Measurements from ENCODE around the gene PPP1R1C.
A peak's percentile ranks its signal among the peaks of the same experiment; 100 is the strongest.

Gene PPP1R1C

DNA sequence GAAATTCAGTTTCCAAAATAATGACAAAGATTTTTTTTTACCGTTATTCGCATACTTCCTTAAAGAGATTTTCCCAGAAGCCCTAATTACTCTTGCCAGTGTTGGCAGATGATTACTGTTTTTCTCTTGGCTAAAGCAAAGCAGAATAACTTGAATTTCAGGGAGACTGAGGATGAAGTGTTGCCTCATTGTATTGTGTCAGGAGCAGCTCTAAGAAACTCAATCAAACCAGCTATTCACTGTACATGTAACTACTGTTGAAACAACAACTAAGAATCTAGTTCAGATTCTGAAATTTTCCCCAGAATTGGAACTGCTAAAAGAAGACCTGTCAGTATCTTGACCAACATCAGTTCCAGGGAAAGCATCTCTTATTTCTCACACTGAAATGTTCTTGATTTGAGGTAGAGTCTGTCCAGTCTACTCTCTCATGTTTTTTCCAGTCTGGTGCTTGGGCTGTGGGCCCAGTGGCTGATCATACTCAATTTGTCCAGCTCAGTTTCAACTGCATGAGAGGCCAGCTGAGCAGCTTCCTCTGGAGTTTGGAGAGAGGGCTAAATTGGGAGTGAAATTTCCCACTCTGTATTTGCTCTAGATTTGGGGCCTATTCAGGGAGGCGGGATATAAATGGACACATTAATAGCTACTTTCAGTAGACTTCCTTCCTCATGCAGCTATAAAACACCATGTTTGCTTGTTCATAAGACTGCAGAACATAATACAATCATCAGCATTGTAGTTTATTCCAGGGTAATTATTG, 78.5 kb downstream of the PPP1R1C start:
- DNase-seq, result no peak

GRCh38 chr2:182066400-182067087, 80.9 kb downstream of the PPP1R1C start:
- DNase-seq, result no peak

DNA sequence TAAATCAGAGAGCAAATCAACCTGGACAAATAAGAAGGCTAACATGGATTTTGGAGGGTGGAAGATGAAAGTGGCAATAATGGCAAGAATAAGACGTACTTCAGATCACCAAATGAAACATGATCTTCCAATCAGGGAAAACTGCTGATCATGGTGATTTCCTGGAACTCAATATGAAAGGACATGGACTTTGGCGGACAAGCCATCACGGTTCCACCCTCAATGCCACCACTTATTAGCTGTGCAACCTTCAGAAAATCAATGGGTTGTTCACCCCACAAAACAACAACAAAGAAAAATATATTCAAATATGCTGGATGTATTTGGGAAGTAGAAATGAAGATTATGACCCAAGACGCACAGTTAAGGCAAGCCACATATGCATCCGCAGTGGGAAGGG, 81.7 kb downstream of the PPP1R1C start:
- no peak for DNase-seq

- DNase-seq, result no peak
Observed at GRCh38 chr2:182068811-182069210, 83.2 kb downstream of the PPP1R1C start.

DNA sequence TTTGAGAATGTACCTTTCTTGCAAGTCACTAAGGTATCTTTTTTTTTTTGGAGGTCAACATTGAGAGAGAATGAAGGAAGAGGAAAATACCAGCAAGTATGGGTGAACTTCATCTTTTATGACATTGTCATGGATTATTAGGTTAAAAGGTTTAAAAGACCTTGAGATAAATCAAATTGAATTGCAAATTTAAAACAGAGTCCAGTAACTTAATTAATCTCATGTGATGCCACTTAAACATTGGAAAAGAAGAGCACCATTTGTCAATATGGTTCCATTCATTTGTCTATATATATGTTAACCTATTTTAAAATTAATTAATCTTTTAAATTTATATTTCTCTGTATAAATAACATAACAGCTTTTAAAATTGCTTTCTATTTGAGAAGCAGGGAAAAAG, 83.8 kb downstream of the PPP1R1C start:
- DNase-seq, result no peak

- no peak for DNase-seq
Observed at GRCh38 chr2:182069908-182070307, 84.3 kb downstream of the PPP1R1C start.

DNA sequence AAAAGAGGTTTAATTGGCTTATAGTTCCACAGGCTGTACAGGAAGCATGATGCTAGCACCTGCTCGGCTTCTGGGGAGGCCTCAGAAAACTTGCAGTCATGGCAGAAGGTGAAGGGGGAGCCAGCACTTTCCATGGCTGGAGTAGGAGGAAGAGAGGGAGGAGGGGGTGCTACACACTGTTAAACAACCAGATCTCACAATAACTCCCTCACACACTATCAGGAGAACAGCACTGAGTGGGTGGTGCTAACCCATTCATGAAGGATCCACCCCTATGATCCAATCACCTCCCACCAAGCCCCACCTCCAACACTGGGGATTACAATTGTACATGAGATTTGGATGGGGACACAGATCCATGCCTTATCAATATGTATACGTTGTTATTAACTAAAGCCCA, 85.1 kb downstream of the PPP1R1C start:
- DNase-seq, result no peak

DNA sequence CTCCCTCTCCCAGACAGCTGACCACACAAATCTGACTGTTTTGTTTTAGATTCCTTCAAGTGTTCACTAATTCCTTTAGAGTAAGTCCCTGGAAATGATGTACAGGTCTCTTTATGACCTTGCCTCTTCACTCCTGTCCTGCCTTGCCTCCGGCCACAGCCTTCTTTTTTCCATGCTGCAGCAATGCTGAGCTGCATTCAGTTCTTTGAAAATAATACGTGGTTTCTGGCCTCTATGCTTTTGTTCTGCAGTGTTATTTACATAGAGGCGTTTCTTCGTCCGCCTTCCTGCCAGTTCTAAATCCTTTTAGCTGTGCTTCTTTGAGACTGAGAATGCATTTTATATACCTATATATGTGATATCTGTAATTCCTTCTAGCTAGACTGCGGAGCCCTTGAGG, 87.2 kb downstream of the PPP1R1C start:
- DNase-seq, result no peak

- DNase-seq, result no peak
Observed at GRCh38 chr2:182073613-182074012, 88.0 kb downstream of the PPP1R1C start.

DNA sequence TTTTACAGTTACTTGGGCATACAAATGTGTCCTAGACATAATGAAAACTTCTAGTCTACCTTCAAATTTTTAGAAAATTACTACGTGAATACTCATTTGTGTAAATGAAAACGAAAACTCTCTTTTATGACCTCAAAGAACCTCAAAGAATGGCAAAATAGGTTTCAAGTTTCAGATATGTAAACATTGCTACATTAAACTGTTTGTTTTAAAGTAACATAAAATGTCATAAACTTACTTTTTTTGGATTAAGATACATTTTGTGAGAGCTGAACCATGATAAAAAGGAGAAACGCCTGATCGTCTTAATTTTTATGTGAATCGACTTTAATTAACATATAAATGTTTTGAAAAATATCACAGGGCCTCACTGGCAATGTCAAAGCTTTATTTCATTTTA, 91.4 kb downstream of the PPP1R1C start:
- DNase-seq, result no peak

DNA sequence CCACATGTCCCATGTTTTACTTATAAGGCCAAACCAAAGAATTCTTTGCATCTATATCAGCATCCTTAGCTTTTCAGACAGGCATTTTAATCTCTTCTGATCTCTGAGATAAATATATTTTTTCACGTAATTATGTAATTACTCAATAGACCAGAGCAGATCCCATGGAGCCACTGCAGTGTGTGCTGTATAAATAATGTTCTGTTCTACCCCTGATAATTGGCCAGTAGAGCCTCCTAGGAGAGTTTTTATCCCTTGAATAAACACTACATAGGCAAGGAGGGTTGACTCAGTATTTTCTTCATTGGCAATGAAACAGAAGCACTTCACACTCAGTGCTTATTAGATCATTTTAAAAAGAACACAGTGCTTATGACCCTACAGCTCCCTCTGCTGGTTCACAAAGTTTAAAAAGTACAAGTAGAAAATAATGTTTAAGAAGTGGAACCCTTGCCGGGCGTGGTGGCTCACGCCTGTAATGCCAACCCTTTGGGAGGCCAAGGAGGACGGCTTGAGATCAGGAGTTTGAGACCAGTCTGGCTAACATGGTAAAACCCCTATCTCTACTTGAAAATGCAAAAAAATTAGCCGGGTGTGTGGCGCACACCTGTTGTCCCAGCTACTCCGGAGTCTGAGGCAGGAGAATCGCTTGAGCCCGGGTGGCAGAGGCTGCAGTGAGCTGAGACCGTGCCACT, 91.9 kb downstream of the PPP1R1C start:
- DNase-seq, result peak; percentile 58 to 69

GRCh38 chr2:182078988-182079602, 93.4 kb downstream of the PPP1R1C start:
- no peak for DNase-seq

DNA sequence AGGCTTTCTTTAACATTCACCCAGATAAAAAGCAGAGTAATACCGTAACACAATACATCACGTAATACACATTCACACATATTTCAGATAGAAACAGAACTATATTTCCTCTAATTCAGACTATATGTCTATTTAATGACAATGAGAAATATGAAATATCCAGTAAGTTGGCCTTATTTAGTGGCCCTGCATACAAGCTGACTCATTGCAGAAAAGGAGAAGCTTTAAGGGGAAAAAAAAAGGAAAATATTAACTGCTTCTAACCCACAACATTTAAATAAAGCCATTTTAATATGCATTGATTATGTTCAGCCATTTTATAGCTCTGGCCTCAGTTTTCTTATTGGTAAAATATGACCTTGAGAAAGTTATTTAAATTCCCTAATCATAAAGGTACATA, 94.8 kb downstream of the PPP1R1C start:
- peak; percentile 19 to 37 for DNase-seq

- no peak for DNase-seq
Observed at GRCh38 chr2:182081602-182082260, 96.1 kb downstream of the PPP1R1C start.

- DNase-seq, result no peak
Observed at GRCh38 chr2:182088681-182089320, 103.1 kb downstream of the PPP1R1C start.

- no peak for DNase-seq
Observed at GRCh38 chr2:182090486-182090885, 104.8 kb downstream of the PPP1R1C start.

DNA sequence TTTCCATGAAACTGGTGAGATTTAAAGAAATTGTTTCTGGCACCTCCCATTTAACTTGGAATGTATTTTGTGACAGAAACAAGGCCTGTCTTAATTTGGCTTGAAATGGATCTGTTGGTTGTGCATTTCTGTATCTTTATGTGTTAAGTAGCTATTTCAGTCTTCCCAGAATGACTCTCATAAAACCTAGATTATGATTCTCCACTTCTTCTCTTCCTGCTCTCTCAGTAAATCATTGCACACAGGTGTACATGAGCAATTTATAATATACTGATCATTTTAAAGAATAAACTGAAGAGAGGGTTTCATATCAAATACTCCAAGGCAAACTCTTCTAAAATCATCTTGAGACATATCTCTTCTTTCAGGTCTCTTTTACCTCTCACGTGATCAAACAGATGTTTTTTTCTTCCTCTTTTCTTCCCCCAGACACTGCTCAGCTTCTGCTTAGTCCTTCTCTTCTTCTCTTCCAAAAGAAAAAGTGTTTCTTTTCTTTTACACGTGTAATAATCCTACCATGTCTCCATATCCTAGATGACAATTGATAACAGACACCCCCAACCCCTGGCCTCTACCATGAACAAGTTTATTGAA, 112.0 kb downstream of the PPP1R1C start:
- peak in 1 of 2 experiments; percentile 5 for DNase-seq

DNA sequence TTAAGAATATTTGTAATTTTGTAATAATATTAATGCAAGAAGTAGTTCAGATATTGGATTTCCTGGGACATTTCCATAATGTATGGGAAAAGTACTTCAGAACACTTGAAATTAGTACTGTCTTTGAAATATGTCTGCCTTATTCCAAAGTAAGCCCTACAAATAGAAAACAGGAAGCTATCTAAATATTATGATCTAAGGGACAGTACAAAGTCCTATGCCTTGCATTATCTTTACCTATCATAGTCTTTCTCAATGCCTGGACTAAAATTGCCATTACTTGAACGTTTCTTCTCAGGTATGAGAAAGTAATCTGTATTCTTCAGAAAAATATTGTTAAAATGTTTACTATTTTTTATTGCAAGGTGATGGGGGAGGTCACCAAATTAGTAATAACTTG, 113.0 kb downstream of the PPP1R1C start:
- DNase-seq, result no peak

DNA sequence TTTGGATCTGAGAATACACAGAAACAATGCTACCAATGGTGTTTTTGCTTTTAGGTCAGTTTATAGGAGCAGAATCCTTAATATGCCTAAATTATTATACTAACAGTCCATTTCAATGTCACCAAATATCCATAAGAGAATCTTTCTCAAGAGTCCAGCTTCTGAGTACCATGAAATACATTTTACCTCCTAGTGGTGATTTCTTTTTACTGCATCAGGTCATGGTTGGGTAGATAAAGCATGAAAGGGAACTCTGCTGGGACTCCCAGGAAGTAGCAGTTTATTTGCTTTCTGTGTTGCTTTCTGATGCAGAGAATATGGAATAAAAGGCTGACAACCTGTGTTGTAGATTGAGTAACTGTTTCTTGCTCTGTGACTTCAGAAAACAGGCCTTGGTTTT, 115.6 kb downstream of the PPP1R1C start:
- peak; percentile 8 to 9 for DNase-seq

GRCh38 chr2:182103526-182103925, 117.9 kb downstream of the PPP1R1C start:
- no peak for DNase-seq

DNA sequence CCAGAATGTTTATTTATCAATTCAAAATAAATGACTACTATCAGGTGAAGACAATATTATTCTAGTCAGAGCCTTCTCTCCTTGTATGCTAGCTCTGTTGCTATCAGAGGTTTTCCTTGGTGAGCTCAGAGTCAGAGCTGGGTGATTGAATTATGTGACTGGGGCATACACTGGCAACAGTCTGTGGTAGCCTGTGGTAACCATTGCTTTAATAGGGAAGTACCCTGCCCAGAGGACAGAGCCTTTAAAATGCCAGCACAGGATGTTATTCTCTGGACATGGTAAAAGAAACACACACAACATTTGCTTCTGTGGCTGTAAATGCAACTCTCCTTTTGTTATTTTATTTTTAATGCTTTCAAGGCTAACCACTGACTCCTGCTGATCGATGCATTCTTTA, 124.7 kb downstream of the PPP1R1C start:
- peak in 1 of 2 experiments; percentile 7 for DNase-seq

DNA sequence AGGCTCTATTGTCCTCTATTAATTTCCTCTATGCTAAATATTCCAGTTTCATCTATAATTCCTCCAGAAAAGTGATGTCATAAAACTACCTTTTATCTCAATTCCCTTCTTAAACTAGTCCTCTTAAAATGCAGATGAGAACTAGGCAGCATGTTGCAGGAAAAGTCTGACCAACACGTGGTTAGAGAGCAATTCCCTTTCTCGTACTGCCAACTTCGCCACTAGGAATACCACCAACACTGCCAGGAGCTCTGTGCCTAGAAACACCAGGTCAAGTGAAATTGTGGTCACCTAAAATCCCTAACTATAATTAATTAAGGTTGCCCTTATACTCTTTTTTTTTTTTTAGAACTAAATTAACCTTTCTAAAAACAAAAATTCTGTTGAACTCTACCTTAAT, 127.7 kb downstream of the PPP1R1C start:
- no peak for DNase-seq

All from AML-193 (cell line).